Measurements from ENCODE around the gene DAAM1.

Gene DAAM1

GRCh38 chr14:59370158-59370742 lies 181.8 kb downstream of the DAAM1 start:
- Histone ChIP-seq H3K4me3 (ENCODE audit: low read length) (no peak overlapping the region), H3K9me3 (ENCODE audit: insufficient read depth, low read length) (no peaks in the 10 kb centered on the region), H3K27me3 (ENCODE audit: low read depth, low read length) (no peaks in the 10 kb centered on the region), H3K4me1 (ENCODE audit: low read length) (no peaks in the 10 kb centered on the region), H3K4me2 (ENCODE audit: low read length) (no peak overlapping the region), H3K27ac (ENCODE audit: low read length) (no peak overlapping the region), H3K79me2 (ENCODE audit: low read length) (no peaks in the 10 kb centered on the region), H4K20me1 (ENCODE audit: insufficient read depth, low read length) (no peaks in the 10 kb centered on the region), H3K36me3 (replicated peaks; ENCODE audit: low read depth, low read length) (no peaks in the 10 kb centered on the region), H3K9ac (ENCODE audit: low read length) (no peak overlapping the region), H2AFZ (ENCODE audit: low read depth, low read length) (no peak overlapping the region)
- TF ChIP-seq, protein P1, sequence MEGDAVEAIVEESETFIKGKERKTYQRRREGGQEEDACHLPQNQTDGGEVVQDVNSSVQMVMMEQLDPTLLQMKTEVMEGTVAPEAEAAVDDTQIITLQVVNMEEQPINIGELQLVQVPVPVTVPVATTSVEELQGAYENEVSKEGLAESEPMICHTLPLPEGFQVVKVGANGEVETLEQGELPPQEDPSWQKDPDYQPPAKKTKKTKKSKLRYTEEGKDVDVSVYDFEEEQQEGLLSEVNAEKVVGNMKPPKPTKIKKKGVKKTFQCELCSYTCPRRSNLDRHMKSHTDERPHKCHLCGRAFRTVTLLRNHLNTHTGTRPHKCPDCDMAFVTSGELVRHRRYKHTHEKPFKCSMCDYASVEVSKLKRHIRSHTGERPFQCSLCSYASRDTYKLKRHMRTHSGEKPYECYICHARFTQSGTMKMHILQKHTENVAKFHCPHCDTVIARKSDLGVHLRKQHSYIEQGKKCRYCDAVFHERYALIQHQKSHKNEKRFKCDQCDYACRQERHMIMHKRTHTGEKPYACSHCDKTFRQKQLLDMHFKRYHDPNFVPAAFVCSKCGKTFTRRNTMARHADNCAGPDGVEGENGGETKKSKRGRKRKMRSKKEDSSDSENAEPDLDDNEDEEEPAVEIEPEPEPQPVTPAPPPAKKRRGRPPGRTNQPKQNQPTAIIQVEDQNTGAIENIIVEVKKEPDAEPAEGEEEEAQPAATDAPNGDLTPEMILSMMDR (IDR thresholded peaks at IDR 0.05; ENCODE audit: low read depth, low read length) = no peak
- TF ChIP-seq EZH2phosphoT487 (IDR thresholded peaks at IDR 0.05; ENCODE audit: low read depth) = no peak

- TF ChIP-seq EZH2phosphoT487 (IDR thresholded peaks at IDR 0.05; ENCODE audit: low read depth) = no peak
- TF ChIP-seq, protein P1 (IDR thresholded peaks at IDR 0.05; ENCODE audit: low read depth, low read length) = no peak
- Histone ChIP-seq H3K4me2 (ENCODE audit: low read length) (no peak overlapping the region), H4K20me1 (ENCODE audit: insufficient read depth, low read length) (no peaks in the 10 kb centered on the region), H3K27ac (ENCODE audit: low read length) (no peak overlapping the region), H2AFZ (ENCODE audit: low read depth, low read length) (no peak overlapping the region), H3K4me1 (ENCODE audit: low read length) (no peaks in the 10 kb centered on the region), H3K9me3 (ENCODE audit: insufficient read depth, low read length) (no peaks in the 10 kb centered on the region), H3K9ac (ENCODE audit: low read length) (no peak overlapping the region), H3K27me3 (ENCODE audit: low read depth, low read length) (no peaks in the 10 kb centered on the region), H3K4me3 (ENCODE audit: low read length) (no peak overlapping the region), H3K79me2 (ENCODE audit: low read length) (no peaks in the 10 kb centered on the region), H3K36me3 (replicated peaks; ENCODE audit: low read depth, low read length) (no peaks in the 10 kb centered on the region)
Measured at GRCh38 chr14:59371771-59372170, 183.3 kb downstream of the DAAM1 start.

DNA sequence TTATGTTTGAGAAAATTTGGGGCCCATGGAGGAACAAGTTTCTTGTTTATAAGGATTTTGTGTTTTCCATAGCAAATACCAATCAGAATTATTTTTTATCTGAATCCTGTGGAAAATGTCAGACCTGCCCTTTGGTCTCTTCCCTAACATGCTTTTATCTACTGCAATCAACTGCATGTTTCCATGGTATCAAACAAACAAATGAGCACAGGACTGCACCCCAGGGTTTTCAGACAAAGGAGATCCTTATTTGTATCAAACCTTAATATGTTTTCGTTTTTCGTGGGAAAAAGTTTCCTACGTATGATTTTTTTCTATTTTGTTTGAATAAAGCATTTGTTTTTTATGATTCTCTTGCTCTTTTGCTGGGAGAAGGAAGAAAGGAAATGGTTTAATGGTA lies 185.6 kb downstream of the DAAM1 start:
- Histone ChIP-seq H3K79me2 (ENCODE audit: low read length) (no peaks in the 10 kb centered on the region), H3K27me3 (ENCODE audit: low read depth, low read length) (0 out of 2 replicates have a peak, but pooled peaks cover 7% of the 10 kb centered on the region)

GRCh38 chr14:59376686-59377085 lies 188.2 kb downstream of the DAAM1 start:
- no peaks in the 10 kb centered on the region for H3K4me1 ChIP-seq (ENCODE audit: low read length)
- no peak overlapping the region for H3K4me2 ChIP-seq (ENCODE audit: low read length)
- H3K9me3 ChIP-seq (ENCODE audit: insufficient read depth, low read length) = no peaks in the 10 kb centered on the region
- H3K4me3 ChIP-seq (ENCODE audit: low read length) = no peak overlapping the region
- H3K27ac ChIP-seq (ENCODE audit: low read length) = no peak overlapping the region
- H2AFZ ChIP-seq (ENCODE audit: low read depth, low read length) = no peak overlapping the region
- no peaks in the 10 kb centered on the region for H4K20me1 ChIP-seq (ENCODE audit: insufficient read depth, low read length)
- H3K9ac ChIP-seq (ENCODE audit: low read length) = no peak overlapping the region
- H3K36me3 ChIP-seq (replicated peaks; ENCODE audit: low read depth, low read length) = no peaks in the 10 kb centered on the region
- H3K79me2 ChIP-seq (ENCODE audit: low read length) = no peaks in the 10 kb centered on the region
- peaks cover 7% of the 10 kb centered on the region; the same call in 1 of the 2 replicates for H3K27me3 ChIP-seq (ENCODE audit: low read depth, low read length)
- TF ChIP-seq, protein P1 (IDR thresholded peaks at IDR 0.05; ENCODE audit: low read depth, low read length) = no peak
- no peak for TF ChIP-seq EZH2phosphoT487 (IDR thresholded peaks at IDR 0.05; ENCODE audit: low read depth)

More for the DNA sequence above, 185.6 kb downstream of the DAAM1 start:
- Histone ChIP-seq H2AFZ (ENCODE audit: low read depth, low read length) (no peak overlapping the region), H3K9ac (ENCODE audit: low read length) (no peak overlapping the region), H3K9me3 (ENCODE audit: insufficient read depth, low read length) (no peaks in the 10 kb centered on the region), H3K4me1 (ENCODE audit: low read length) (no peaks in the 10 kb centered on the region), H4K20me1 (ENCODE audit: insufficient read depth, low read length) (no peaks in the 10 kb centered on the region), H3K4me3 (ENCODE audit: low read length) (no peak overlapping the region), H3K4me2 (ENCODE audit: low read length) (no peak overlapping the region), H3K27ac (ENCODE audit: low read length) (no peak overlapping the region), H3K36me3 (replicated peaks; ENCODE audit: low read depth, low read length) (no peaks in the 10 kb centered on the region)
- TF ChIP-seq EZH2phosphoT487 (IDR thresholded peaks at IDR 0.05; ENCODE audit: low read depth) = no peak
- TF ChIP-seq, protein P1 (IDR thresholded peaks at IDR 0.05; ENCODE audit: low read depth, low read length) = no peak
